HG03432 (cell line): Measurements from ENCODE around the gene DNAH2.
A peak's percentile ranks its signal among the peaks of the same experiment; 100 is the strongest.

Experiments used
- ATAC-seq: cut with Tn5 transposase; IDR thresholded peaks from one replicate; pipeline ENCODE4 v1.9.1; 2021; ENCODE audit warnings: mild to moderate bottlenecking, moderate library complexity; ENCODE audit not compliant: unreplicated experiment

Gene DNAH2

DNA sequence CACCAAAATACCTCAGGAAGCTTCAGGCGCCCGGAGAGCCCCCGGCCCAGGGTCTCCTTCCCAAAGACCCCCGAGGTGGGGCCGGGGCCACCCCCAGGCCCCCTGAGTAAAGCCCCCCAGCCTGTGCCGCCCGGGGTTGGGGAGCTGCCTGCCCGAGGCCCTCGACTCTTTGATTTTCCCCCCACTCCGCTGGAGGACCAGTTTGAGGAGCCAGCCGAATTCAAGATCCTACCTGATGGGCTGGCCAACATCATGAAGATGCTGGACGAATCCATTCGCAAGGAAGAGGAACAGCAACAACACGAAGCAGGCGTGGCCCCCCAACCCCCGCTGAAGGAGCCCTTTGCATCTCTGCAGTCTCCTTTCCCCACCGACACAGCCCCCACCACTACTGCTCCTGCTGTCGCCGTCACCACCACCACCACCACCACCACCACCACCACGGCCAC is 130.6 kb downstream of the DNAH2 start:
- no peak for ATAC-seq

DNA sequence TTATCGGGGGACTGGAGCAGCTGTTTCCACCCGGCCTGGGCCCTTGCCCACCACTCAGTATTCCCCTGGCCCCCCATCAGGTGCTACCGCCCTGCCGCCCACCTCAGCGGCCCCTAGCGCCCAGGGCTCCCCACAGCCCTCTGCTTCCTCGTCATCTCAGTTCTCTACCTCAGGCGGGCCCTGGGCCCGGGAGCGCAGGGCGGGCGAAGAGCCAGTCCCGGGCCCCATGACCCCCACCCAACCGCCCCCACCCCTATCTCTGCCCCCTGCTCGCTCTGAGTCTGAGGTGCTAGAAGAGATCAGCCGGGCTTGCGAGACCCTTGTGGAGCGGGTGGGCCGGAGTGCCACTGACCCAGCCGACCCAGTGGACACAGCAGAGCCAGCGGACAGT is 131.2 kb downstream of the DNAH2 start:
- ATAC-seq, result no peak

DNA sequence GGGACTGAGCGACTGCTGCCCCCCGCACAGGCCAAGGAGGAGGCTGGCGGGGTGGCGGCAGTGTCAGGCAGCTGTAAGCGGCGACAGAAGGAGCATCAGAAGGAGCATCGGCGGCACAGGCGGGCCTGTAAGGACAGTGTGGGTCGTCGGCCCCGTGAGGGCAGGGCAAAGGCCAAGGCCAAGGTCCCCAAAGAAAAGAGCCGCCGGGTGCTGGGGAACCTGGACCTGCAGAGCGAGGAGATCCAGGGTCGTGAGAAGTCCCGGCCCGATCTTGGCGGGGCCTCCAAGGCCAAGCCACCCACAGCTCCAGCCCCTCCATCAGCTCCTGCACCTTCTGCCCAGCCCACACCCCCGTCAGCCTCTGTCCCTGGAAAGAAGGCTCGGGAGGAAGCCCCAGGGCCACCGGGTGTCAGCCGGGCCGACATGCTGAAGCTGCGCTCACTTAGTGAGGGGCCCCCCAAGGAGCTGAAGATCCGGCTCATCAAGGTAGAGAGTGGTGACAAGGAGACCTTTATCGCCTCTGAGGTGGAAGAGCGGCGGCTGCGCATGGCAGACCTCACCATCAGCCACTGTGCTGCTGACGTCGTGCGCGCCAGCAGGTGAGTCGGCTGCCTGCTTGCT is 131.7 kb downstream of the DNAH2 start:
- no peak for ATAC-seq

- ATAC-seq, result no peak
Measured at GRCh38 chr17:7849751-7850504, 132.4 kb downstream of the DNAH2 start.

- ATAC-seq, result peak; percentile 12
Measured at GRCh38 chr17:7850701-7851437, 133.3 kb downstream of the DNAH2 start.

DNA sequence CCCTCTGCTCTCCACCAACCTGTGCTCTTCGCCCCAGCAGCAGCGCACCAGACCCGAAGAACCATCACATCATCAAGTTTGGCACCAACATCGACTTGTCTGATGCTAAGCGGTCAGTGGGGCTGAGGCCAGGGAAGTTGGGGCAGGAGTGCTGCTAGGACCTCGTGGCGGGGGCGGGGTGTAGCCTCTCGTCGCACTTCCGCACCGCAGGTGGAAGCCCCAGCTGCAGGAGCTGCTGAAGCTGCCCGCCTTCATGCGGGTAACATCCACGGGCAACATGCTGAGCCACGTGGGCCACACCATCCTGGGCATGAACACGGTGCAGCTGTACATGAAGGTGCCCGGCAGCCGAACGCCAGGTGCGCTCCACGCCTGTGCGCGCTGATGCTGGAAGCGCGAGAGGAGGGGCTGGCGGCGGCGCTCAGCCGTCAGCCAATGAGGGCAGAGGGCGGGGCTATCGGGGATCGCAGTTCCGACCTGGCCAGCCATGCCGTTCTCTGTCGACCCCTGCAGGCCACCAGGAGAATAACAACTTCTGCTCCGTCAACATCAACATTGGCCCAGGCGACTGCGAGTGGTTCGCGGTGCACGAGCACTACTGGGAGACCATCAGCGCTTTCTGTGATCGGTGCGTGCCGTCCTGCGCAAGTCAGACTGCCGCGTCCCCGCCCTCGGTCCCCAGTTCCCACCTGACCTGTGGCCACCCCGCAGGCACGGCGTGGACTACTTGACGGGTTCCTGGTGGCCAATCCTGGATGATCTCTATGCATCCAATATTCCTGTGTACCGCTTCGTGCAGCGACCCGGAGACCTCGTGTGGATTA is 134.1 kb downstream of the DNAH2 start:
- peak; percentile 62 for ATAC-seq

DNA sequence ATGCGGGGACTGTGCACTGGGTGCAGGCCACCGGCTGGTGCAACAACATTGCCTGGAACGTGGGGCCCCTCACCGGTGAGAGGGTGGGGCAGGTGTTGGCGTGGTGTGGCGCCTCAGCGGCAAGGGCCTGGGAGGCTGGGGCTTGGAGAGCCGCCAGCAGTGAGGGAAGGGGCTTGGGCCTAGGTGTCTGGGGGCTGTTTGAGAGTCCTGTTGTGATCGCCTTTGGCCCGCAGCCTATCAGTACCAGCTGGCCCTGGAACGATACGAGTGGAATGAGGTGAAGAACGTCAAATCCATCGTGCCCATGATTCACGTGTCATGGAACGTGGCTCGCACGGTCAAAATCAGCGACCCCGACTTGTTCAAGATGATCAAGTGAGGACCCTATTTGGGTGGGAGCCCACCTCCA is 134.7 kb downstream of the DNAH2 start:
- no peak for ATAC-seq

GRCh38 chr17:7852919-7853690 is 135.6 kb downstream of the DNAH2 start:
- ATAC-seq, result no peak

GRCh38 chr17:7853691-7854038 is 136.1 kb downstream of the DNAH2 start:
- ATAC-seq, result no peak

- no peak for ATAC-seq
Measured at GRCh38 chr17:7854078-7854777, 136.7 kb downstream of the DNAH2 start.

DNA sequence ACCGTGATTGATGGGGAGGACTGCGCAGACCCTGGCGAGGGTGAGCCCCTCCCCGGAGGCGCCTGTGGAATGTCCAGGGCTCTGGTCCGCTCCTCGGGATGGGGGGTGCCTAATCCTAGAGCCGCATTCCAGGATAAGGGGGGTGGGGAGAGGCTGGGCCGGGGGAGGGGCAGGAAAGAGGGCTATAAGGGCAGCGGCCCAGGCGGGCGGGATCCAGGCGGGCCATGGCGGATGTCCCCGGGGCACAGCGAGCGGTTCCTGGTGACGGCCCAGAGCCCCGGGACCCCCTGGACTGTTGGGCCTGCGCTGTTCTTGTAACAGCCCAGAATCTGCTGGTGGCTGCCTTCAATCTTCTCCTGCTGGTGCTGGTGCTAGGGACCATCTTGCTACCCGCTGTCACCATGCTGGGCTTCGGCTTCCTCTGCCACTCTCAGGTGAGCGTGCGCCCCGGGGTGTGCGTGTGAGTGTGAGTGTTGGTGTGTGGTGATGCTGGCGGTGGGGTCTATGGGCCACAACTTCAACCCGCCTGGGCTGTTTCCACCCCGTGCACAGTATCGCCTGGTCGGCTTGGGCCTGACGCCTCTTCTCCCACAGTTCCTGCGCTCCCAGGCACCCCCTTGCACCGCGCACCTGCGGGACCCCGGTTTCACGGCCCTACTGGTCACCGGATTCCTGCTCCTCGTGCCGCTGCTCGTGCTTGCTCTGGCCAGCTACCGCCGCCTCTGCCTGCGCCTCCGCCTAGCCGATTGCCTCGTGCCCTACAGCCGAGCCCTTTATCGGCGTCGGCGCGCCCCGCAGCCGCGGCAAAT is 137.5 kb downstream of the DNAH2 start, which contains the start of gene TMEM88:
Gene TMEM88 (plus strand): TSS at position 216 of the 809 bp plus-strand sequence. CDS start 9 bp downstream, at position 225.
- no peak for ATAC-seq

GRCh38 chr17:7855660-7856010 is 138.1 kb downstream of the DNAH2 start:
- no peak for ATAC-seq

- no peak for ATAC-seq
Measured at GRCh38 chr17:7856011-7856810, 138.7 kb downstream of the DNAH2 start.

DNA sequence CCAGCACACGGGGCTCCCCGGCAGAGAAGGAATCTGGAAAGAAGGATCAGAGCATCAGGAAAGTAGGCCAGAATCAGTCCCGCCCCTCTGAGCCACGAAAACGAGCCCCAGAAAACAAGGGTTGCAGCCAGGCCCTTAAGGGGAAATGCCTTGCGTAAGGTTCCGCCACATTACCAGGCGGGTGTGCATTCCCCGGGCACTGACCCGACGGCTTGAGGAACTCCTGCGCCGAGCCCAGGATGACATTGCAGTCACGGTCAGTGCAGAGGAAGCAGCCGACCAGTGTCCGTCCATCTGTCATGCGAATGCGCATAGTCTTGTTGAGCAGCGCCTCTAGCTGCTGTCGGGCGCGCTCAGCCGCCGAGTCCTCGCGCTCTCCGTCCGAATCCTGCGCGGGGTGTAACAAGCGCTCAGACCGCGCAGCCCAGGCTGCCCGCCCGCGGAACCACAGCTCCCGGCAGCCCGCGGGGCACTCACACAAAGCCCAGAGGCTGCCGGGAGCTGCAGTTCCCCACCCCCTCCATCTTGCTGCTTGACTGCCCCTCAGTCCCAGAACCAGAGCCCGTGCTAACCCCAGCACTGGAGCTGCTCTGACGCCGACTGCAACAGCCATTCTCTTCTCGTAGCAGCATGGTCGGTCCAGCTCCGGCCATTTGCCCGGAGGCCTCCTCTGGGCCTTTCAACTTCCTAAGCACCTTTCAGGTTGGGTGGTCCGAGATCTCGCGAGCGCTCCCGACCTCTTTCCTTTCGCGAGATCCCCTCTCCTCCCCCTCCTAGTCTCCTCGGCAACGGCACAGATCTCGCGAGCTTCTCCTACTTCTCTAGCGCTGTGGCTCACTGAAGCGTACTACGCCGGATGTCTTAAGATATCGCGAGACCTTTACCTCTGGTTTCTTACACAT is 139.5 kb downstream of the DNAH2 start, which contains the start of gene NAA38:
Gene NAA38 (minus strand): TSS at position 749 of the 902 bp plus-strand sequence. CDS start 96 bp downstream, at position 653.
- peak; percentile 77 for ATAC-seq

- ATAC-seq, result peak; percentile 31
Measured at GRCh38 chr17:7857713-7858521, 140.4 kb downstream of the DNAH2 start, which contains the start of gene CYB5D1. TSS of gene CYB5D1 (plus strand) at chr17:7858003. CDS start at chr17:7858135, 132 bp downstream.

GRCh38 chr17:7858522-7858810 is 140.9 kb downstream of the DNAH2 start:
- ATAC-seq, result no peak
